Osteocyte (in vitro differentiated cells): Measurements from ENCODE around the gene PRDM2. TPM values are rescaled to one million over a fixed set of nuclear protein-coding genes. Genes with fewer than 3 reads are reported as not detected.
A peak's percentile ranks its signal among the peaks of the same experiment; 100 is the strongest.

Experiments
- DNase-seq: peaks from one replicate; pipeline ENCODE4 v3.0.0; 2021; ENCODE audit warnings: mixed read lengths; ENCODE audit not compliant: unreplicated experiment; ENCODE audit errors: extremely low spot score
- H3K27ac Mint-ChIP-seq: one replicate; pipeline ENCODE4 v1.8.0; 2021; ENCODE audit warnings: mild to moderate bottlenecking, mixed read lengths; ENCODE audit not compliant: unreplicated experiment
- H3K27me3 Mint-ChIP-seq: one replicate; pipeline ENCODE4 v1.8.0; 2021; ENCODE audit warnings: mixed read lengths; ENCODE audit not compliant: unreplicated experiment
- H3K36me3 Mint-ChIP-seq: one replicate; pipeline ENCODE4 v1.8.0; 2021; ENCODE audit warnings: mixed read lengths; ENCODE audit not compliant: unreplicated experiment
- H3K4me1 Mint-ChIP-seq: one replicate; pipeline ENCODE4 v1.8.0; 2021; ENCODE audit warnings: mixed read lengths; ENCODE audit not compliant: unreplicated experiment
- H3K4me3 Mint-ChIP-seq: one replicate; pipeline ENCODE4 v1.8.0; 2021; ENCODE audit warnings: mild to moderate bottlenecking, moderate library complexity, mixed read lengths; ENCODE audit not compliant: unreplicated experiment
- H3K9me3 Mint-ChIP-seq: one replicate; pipeline ENCODE4 v1.8.0; 2021; ENCODE audit warnings: mixed read lengths; ENCODE audit not compliant: unreplicated experiment
- CTCF ChIP-seq: fragments of 200-600 bp; sonication (generic); IDR thresholded peaks from 2 replicates; pipeline ENCODE4 v1.5.0; 2021; ENCODE audit warnings: antibody characterized with exemption, mild to moderate bottlenecking, moderate library complexity
- total RNA-seq: library from RNA; stranded (reverse); gene quantifications from 2 replicates; pipeline ENCODE4 v1.2.1, GENCODE V29; 2021

PRDM2 gene
- total RNA-seq, 1 donor from 2014 or later, result 51.7 TPM

- Mint-ChIP-seq H3K4me3 (no peak overlapping the region), H3K9me3 (no peaks in the 10 kb centered on the region), H3K27ac (no peak overlapping the region), H3K36me3 (peaks cover 17% of the 10 kb centered on the region), H3K4me1 (peaks cover 56% of the 10 kb centered on the region), H3K27me3 (no peaks in the 10 kb centered on the region)
- no peak for TF ChIP-seq CTCF
- no peak for DNase-seq
These were observed 70.8 kb downstream of the PRDM2 start for GRCh38 chr1:13770743-13771142.

GRCh38 chr1:13771745-13772144 lies 71.8 kb downstream of the PRDM2 start:
- Mint-ChIP-seq H3K9me3 (no peaks in the 10 kb centered on the region), H3K27ac (peak overlapping the region; percentile 42), H3K36me3 (peaks cover 17% of the 10 kb centered on the region), H3K4me1 (peaks cover 46% of the 10 kb centered on the region), H3K4me3 (no peak overlapping the region), H3K27me3 (no peaks in the 10 kb centered on the region)
- no peak for TF ChIP-seq CTCF
- DNase-seq, result no peak

GRCh38 chr1:13772271-13772670 lies 72.3 kb downstream of the PRDM2 start:
- no peak for DNase-seq
- H3K36me3 Mint-ChIP-seq, result peaks cover 17% of the 10 kb centered on the region
- no peaks in the 10 kb centered on the region for H3K27me3 Mint-ChIP-seq
- TF ChIP-seq CTCF, result no peak
- no peak overlapping the region for H3K4me3 Mint-ChIP-seq
- no peaks in the 10 kb centered on the region for H3K9me3 Mint-ChIP-seq
- peaks cover 40% of the 10 kb centered on the region for H3K4me1 Mint-ChIP-seq
- H3K27ac Mint-ChIP-seq, result no peak overlapping the region

GRCh38 chr1:13774121-13774520 lies 74.1 kb downstream of the PRDM2 start:
- peaks cover 32% of the 10 kb centered on the region for H3K36me3 Mint-ChIP-seq
- no peaks in the 10 kb centered on the region for H3K9me3 Mint-ChIP-seq
- TF ChIP-seq CTCF, result no peak
- no peaks in the 10 kb centered on the region for H3K27me3 Mint-ChIP-seq
- H3K4me3 Mint-ChIP-seq, result no peak overlapping the region
- H3K27ac Mint-ChIP-seq, result peak overlapping the region; percentile 0
- no peak for DNase-seq
- peaks cover 32% of the 10 kb centered on the region for H3K4me1 Mint-ChIP-seq

- H3K4me3 Mint-ChIP-seq, result no peak overlapping the region
- no peak for TF ChIP-seq CTCF
- DNase-seq, result no peak
- H3K4me1 Mint-ChIP-seq, result peaks cover 28% of the 10 kb centered on the region
- H3K27ac Mint-ChIP-seq, result no peak overlapping the region
- H3K27me3 Mint-ChIP-seq, result no peaks in the 10 kb centered on the region
- H3K36me3 Mint-ChIP-seq, result peaks cover 34% of the 10 kb centered on the region
- H3K9me3 Mint-ChIP-seq, result no peaks in the 10 kb centered on the region
These were observed 75.5 kb downstream of the PRDM2 start for GRCh38 chr1:13775459-13775858.
